Gastrocnemius medialis (tissue), 4 donors: ENCODE measurements around the gene CTIF.

ENCODE experiments used
- POLR2A ChIP-seq, 2 donors: fragments of 450-650 bp; IDR thresholded peaks; one replicate each; pipeline ENCODE4 v1.6.1; 2017; ENCODE audit warnings: antibody characterized with exemption in 2 of 2, mild to moderate bottlenecking in 2 of 2, moderate library complexity in 2 of 2
- TF ChIP-seq, protein P1 (sequence below), 5 experiments: fragments of 450-650 bp in 3 of 5; fragments of 200-600 bp in 2 of 5; sonication (generic) in 2 of 5; IDR thresholded peaks in 4 of 5; conservative IDR thresholded peaks in 1 of 5; 1 replicate in 4 of 5; 2 replicates in 1 of 5; pipeline ENCODE4 v1.5.1; 2016 to 2019; ENCODE audit warnings: antibody characterized with exemption in 5 of 5, mild to moderate bottlenecking in 3 of 5, moderate library complexity in 3 of 5

GRCh38 chr18:48781163-48781987, 242.5 kb downstream of the CTIF start:
- TF ChIP-seq, protein P1, sequence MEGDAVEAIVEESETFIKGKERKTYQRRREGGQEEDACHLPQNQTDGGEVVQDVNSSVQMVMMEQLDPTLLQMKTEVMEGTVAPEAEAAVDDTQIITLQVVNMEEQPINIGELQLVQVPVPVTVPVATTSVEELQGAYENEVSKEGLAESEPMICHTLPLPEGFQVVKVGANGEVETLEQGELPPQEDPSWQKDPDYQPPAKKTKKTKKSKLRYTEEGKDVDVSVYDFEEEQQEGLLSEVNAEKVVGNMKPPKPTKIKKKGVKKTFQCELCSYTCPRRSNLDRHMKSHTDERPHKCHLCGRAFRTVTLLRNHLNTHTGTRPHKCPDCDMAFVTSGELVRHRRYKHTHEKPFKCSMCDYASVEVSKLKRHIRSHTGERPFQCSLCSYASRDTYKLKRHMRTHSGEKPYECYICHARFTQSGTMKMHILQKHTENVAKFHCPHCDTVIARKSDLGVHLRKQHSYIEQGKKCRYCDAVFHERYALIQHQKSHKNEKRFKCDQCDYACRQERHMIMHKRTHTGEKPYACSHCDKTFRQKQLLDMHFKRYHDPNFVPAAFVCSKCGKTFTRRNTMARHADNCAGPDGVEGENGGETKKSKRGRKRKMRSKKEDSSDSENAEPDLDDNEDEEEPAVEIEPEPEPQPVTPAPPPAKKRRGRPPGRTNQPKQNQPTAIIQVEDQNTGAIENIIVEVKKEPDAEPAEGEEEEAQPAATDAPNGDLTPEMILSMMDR (IDR thresholded peaks at IDR 0.05 in 4 of 5, conservative IDR thresholded peaks at IDR 0.05 in 1 of 5) = no peak
- peak in 1 of 2 donors; percentile 9 for TF ChIP-seq POLR2A (IDR thresholded peaks at IDR 0.05)
